Ovary (tissue), 3 donors: Measurements from ENCODE around the gene IFI30.

Experiments
- CTCF ChIP-seq, 3 donors: fragments of 450-650 bp in 2 of 3; fragments of 200-600 bp in 1 of 3; IDR thresholded peaks; one replicate each; pipeline versions ENCODE4 v1.5.1 to v1.8.0; 2016 to 2022; ENCODE audit warnings: antibody characterized with exemption in 3 of 3, mild to moderate bottlenecking in 1 of 3
- EP300 ChIP-seq: sonication (generic); formaldehyde crosslinking; IDR thresholded peaks from one replicate; pipeline ENCODE4 v1.6.1; 2017; ENCODE audit warnings: antibody characterized with exemption
- POLR2A ChIP-seq: fragments of 450-650 bp; IDR thresholded peaks from one replicate; pipeline ENCODE4 v1.6.1; 2017; ENCODE audit warnings: antibody characterized with exemption, mild to moderate bottlenecking, moderate library complexity
- donor health status: DM: no; HTN: no; CAD: no.

- TF ChIP-seq CTCF (IDR thresholded peaks at IDR 0.05) (no peak), POLR2A (no peak), EP300 (no peak)
Measured at GRCh38 chr19:18197306-18197705, 23.7 kb downstream of the IFI30 start.
